Kidney (tissue), 14 donors: ENCODE measurements around the gene NFE2L2. TPM values are rescaled to one million over a fixed set of nuclear protein-coding genes. Genes with fewer than 3 reads are reported as not detected.
"Not testable (repeated sequence)": the region's sequence is repeated elsewhere in the genome, so short reads cannot be mapped to it uniquely, and the experiment has no call there.

Experiments used
- DNase-seq, 5 donors: peaks; one replicate each; pipeline ENCODE4 v3.0.0-alpha.2; 2013 to 2020
- FAIRE-seq: peaks from 2 replicates; lab custom pipeline; 2012; peaks lifted over from hg19 to GRCh38; lab: Jason Lieb, UNC
- H3K27ac ChIP-seq, 2 donors: one replicate each; pipeline ENCODE4 v1.7.0; 2013; ENCODE audit warnings: low read depth in 2 of 2, low read length in 2 of 2, inconsistent platforms in 1 of 2
- H3K27me3 ChIP-seq: one replicate; pipeline ENCODE4 v1.7.1; 2013; ENCODE audit warnings: low read length, inconsistent platforms; ENCODE audit not compliant: control insufficient read depth, insufficient read depth
- H3K36me3 ChIP-seq, 3 donors: one replicate each; pipeline versions ENCODE4 v1.7.0 to v1.7.1; 2013; ENCODE audit warnings: low read length in 3 of 3, control low read depth in 1 of 3, inconsistent platforms in 1 of 3; ENCODE audit not compliant: insufficient read depth in 3 of 3, control insufficient read depth in 2 of 3
- H3K4me1 ChIP-seq, 3 donors: one replicate each; pipeline versions ENCODE4 v1.7.0 to v1.7.1; 2013; ENCODE audit warnings: low read length in 3 of 3, inconsistent platforms in 1 of 3, low read depth in 1 of 3; ENCODE audit not compliant: control insufficient read depth in 2 of 3, insufficient read depth in 2 of 3
- H3K4me3 ChIP-seq, 3 donors: one replicate each; pipeline versions ENCODE4 v1.7.0 to v1.8.1; 2013; ENCODE audit warnings: low read length in 3 of 3, control low read depth in 1 of 3, inconsistent platforms in 1 of 3
- H3K9ac ChIP-seq, 3 donors: one replicate each; pipeline versions ENCODE4 v1.7.0 to v1.7.1; 2013; ENCODE audit warnings: low read length in 3 of 3, control low read depth in 1 of 3, inconsistent platforms in 1 of 3
- H3K9me3 ChIP-seq, 3 donors: one replicate each; pipeline versions ENCODE4 v1.7.0 to v1.7.1; 2013; ENCODE audit warnings: low read length in 3 of 3, control low read depth in 1 of 3, inconsistent platforms in 1 of 3; ENCODE audit not compliant: control insufficient read depth in 2 of 3, insufficient read depth in 1 of 3
- intact Hi-C: fragments of 100-400 bp; cut with DNase I; formaldehyde crosslinking; loops from one replicate; pipeline ENCODE4 v1.11.1; 2022
- polyA plus RNA-seq: library from polyadenylated mRNA; stranded (reverse); fragments of 350-450 nt; fragmentation: Illumina TruSeq; extraction: RNeasy Lipid Tissue Mini Kit (QIAGEN cat#74804); gene quantifications from one replicate; pipeline ENCODE4 v1.2.3, GENCODE V29; 2014; ENCODE audit warnings: low read depth, low replicate concordance; ENCODE audit not compliant: insufficient read depth
- total RNA-seq: library from RNA; stranded (reverse); fragmentation: NEBNext Ultra II Directional; extraction: Animal tissue kit (Norgen Biotek cat#: 25700); gene quantifications from one replicate; pipeline ENCODE4 v1.2.1, GENCODE V29; 2021
- TF ChIP-seq, protein P1 (sequence below): IDR thresholded peaks from 3 replicates; pipeline ENCODE4 v1.5.1; 2012; ENCODE audit warnings: mild to moderate bottlenecking, moderate library complexity, borderline replicate concordance; ENCODE audit not compliant: insufficient read depth; ENCODE audit errors: extremely low read depth
- donor health status: control.
- donor health status: control.
- donor health status: control.
- donor health status: control.
- donor health status: control.
- donor health status: DM: yes; HTN: yes; CAD: no.
- donor health status: Normal renal cell carcinoma (clear cell type).

The NFE2L2 gene
- total and polyA plus RNA-seq, 2 donors from 2014 or later, result 105 to 149 TPM

DNA sequence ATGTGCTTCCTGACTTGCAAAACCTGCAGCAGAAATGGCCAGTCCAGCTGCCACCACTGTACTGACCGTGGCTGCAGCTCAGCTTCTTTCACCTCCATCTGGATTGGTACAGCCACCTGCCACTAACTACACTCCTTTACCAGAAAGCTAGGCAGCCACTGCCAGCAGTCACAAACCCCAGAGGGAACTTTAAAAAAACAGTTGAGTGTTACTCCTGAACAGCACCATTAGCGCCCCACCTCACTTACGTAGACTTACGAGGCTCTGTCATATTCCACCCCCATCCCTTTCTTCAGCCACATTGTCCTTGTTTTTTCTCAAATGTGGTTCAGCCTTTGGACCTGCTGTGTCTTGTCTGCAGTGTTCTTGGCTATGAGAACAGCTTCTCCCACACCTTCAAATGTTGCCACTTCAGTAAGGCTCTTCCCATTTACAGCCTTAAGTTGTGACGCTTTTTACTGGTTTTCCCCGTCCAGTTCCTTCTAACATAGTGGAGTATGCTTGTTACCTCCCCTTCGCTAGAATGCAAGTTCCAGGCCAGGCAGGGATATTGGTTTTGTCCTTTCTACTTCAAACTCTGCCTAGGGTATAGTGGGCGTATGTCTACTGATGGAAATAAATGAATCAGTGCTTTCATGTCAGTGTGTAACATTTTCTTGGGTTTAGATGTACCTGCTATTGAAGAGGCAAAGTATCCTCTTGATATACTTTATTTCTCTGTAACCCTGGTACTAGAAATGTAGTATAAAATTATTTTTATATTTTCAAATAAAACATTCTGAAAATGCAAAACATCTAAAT, 34.9 kb downstream of the NFE2L2 start:
- H3K36me3 ChIP-seq, result peaks cover 15 to 48% (median 36%) of the 10 kb centered on the region in 3 donors
- FAIRE-seq, result no peak
- intact Hi-C loops, result no loop called here

GRCh38 chr2:177225965-177226360, 38.6 kb downstream of the NFE2L2 start:
- FAIRE-seq, result no peak

More for the DNA sequence above, 34.9 kb downstream of the NFE2L2 start:
- TF ChIP-seq, protein P1, sequence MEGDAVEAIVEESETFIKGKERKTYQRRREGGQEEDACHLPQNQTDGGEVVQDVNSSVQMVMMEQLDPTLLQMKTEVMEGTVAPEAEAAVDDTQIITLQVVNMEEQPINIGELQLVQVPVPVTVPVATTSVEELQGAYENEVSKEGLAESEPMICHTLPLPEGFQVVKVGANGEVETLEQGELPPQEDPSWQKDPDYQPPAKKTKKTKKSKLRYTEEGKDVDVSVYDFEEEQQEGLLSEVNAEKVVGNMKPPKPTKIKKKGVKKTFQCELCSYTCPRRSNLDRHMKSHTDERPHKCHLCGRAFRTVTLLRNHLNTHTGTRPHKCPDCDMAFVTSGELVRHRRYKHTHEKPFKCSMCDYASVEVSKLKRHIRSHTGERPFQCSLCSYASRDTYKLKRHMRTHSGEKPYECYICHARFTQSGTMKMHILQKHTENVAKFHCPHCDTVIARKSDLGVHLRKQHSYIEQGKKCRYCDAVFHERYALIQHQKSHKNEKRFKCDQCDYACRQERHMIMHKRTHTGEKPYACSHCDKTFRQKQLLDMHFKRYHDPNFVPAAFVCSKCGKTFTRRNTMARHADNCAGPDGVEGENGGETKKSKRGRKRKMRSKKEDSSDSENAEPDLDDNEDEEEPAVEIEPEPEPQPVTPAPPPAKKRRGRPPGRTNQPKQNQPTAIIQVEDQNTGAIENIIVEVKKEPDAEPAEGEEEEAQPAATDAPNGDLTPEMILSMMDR, result no peak
- no peak overlapping the region for H3K9ac ChIP-seq
- H3K4me3 ChIP-seq, result no peak overlapping the region
- H3K4me1 ChIP-seq, result peaks cover 0 to 11% (median 11%) of the 10 kb centered on the region in 3 donors
- DNase-seq, result no peak
- no peaks in the 10 kb centered on the region for H3K9me3 ChIP-seq
- no peaks in the 10 kb centered on the region for H3K27me3 ChIP-seq
- H3K27ac ChIP-seq, result peak overlapping the region in 1 of 2 donors; percentile 34

DNA sequence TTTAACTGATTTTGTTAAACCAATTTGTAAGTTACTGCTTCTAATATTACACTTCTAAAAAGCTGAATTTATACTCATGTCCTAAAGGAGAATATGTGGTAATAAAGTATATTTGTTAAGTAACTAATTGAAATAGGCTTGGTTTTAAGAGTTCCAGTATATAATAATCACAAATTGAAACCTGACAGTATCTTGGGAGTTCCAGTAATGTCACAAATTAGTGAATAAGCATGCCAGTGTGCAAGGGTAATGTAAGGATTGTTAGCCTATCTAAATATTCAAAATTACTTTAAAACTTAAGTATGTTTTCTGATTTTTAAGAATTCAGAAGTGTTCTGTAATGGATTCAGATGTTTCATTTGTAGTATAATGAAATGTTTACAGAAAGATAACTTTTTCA, 41.1 kb downstream of the NFE2L2 start:
- peaks cover 17 to 42% (median 24%) of the 10 kb centered on the region in 3 donors for H3K36me3 ChIP-seq
- H3K27ac ChIP-seq, H3K9ac ChIP-seq, H3K27me3 ChIP-seq, H3K4me3 ChIP-seq, H3K4me1 ChIP-seq, DNase-seq, intact Hi-C loops, H3K9me3 ChIP-seq: not testable (repeated sequence)
- FAIRE-seq, result peak; percentile 85

More at GRCh38 chr2:177225965-177226360, 38.6 kb downstream of the NFE2L2 start:
- Histone ChIP-seq H3K4me3 (no peak overlapping the region), H3K9ac (no peak overlapping the region), H3K27ac (no peak overlapping the region), H3K9me3 (no peaks in the 10 kb centered on the region), H3K36me3 (peaks cover 16 to 39% (median 29%) of the 10 kb centered on the region in 3 donors), H3K4me1 (peaks cover 0 to 6% (median 4%) of the 10 kb centered on the region in 3 donors), H3K27me3 (no peaks in the 10 kb centered on the region)
- no peak for DNase-seq
- TF ChIP-seq, protein P1, result no peak
- intact Hi-C loops, result no loop called here

DNA sequence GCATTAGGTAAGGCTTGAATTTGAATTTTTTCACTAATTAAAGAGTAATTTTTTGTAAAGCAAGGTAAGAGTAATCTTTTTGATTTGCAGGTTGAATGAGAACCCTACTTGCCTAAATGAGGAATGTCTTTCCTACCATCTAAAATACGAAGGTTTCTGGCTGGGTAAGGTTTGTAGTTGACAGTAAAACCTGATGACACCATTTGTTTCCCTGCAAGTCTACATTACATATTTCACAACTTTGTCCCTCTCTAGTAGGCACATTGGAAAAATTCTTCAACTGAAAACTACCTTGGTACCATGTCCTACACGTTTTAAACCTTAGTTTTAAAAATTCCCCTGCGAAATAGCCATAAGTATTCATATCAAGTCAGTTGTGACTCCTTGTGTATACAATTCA, 42.6 kb downstream of the NFE2L2 start:
- TF ChIP-seq, protein P1, result no peak
- no peak overlapping the region for H3K4me3 ChIP-seq
- H3K27me3 ChIP-seq, result no peaks in the 10 kb centered on the region
- peaks cover 21 to 57% (median 30%) of the 10 kb centered on the region in 3 donors for H3K36me3 ChIP-seq
- no peak overlapping the region for H3K27ac ChIP-seq
- no peak for FAIRE-seq
- intact Hi-C loops, result no loop called here
- H3K4me1 ChIP-seq, result no peaks in the 10 kb centered on the region
- DNase-seq, result no peak
- H3K9ac ChIP-seq, result no peak overlapping the region
- no peaks in the 10 kb centered on the region for H3K9me3 ChIP-seq
